Measurements from ENCODE around the gene NMUR1.

NMUR1 gene

GRCh38 chr2:231524477-231525247, 5.6 kb downstream of the NMUR1 start:
- no peak for DNase-seq

DNA sequence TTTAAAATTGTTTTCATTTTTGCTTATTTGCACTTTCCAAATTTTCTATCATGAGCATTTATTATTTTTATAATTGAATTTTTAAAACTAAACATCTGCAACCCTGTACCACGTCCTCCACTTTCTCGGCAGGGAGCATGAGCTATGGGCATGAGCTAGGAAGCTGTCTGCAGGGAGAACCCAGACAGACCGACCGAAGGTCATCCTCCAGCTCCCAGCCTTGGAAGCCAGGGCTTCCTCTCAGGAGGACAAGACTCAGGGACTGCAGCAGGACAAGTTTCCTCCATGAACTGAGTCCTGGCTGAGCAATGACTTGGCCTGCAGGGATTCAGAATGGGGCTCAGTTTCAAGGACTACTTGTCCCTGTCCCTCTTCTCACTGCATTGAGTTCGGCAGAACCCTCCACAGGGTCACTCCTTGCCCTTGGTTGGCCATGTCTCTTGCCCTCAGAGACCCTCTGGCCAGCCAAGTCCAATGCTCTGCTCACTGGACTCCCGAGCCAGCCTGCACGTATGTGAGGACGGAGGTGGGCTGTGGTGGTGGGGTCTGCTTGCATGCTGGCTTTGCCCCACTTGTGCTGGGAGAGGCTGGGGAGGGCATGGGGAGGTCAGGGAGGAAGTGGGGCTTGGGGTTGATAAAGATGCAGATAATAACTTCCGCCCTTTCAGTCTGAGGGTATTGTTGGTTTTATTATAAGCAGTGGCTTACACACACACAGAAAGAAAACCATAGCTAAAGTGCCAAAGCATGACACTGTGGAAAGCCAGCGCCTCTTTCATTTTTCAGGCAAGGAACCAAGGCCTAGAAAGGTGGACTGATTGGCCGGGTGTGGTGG, 6.6 kb downstream of the NMUR1 start:
- DNase-seq: no peak

GRCh38 chr2:231522418-231523180, 7.6 kb downstream of the NMUR1 start:
- DNase-seq: no peak

DNA sequence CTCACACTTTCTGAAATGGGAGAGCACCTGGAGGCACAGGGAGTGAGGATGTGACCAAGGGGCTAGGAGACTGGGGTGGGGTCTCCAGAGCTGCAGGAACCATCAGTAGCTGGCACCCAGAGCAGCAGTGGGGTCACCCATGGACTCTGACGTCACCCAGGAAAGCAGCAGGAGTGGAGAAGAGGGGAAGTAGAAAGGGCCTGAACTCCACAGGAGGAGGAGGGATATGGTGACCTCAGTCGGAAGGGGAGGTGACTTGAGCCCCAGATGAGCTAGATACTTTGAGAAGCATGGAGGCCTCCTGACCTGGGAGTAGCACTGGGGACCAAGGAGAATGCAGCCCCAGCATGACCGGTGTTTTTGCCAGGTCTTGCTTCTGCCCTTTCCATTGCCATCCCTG, 8.8 kb downstream of the NMUR1 start:
- no peak for DNase-seq

DNA sequence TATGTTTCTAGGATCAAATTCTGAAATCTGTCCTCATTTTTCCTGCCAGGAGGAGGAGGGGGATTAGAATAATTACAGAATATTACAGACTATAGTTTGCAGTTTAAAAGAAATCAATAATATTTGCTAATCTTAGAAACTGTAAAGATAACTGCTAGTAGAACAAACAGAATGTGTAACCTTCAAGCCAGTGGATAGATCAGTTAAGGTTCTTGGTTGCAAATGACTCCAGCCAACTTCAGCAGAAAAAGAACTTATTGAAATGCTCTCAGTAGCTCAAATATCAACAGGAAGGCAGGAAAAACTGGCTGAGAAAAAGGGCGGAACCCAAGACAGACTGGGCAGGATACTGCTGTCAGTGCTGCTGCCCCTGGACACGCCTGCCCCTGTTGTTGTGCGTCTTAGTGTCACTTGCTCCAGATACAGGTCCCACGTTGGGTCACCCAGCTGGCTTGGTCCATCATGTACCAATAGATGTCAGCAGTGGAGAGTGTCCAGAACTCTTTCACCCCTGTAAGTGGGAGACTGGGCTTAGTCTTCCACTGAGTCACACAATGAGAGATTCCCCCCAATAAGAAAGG, 10.2 kb downstream of the NMUR1 start:
- no peak for DNase-seq

DNA sequence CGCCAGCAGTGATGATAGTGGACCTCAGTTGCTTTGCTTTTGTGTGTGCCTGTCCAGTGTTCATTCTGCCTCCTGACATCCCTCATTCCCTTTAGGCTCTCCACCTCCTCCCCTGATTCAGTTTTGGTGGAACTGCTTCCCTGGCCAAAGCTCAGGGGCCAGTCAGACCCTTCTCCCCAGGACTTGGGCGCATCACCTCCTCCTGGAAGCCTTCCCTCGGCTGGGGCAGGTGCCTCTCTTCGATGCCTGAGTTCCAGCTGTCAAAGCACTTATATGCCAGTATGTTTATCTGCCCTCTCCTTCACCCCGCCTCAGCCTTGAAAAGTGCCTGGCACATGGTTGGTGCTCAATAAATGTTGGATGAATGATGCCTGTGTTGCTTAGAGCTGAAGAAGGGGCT, 11.5 kb downstream of the NMUR1 start:
- DNase-seq: no peak

DNA sequence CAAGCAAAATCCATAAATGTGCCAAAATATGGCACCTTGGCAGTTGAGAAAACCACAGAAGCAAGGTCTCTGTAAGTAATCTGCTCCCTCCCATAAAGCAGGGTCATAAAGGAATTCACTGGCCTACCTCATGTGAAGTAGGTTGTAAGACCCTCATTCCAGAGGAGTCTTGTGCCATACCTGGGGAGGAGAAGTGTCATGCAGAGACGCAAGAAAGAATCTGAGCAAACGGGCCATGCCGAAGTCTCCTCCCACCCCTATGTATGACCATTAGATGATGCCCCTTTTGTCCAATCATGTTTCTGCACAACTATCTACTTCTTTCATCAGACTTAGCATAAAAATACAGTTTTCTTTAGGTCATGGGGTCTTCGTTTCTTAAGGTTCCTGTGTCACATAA, 14.6 kb downstream of the NMUR1 start:
- DNase-seq: no peak

DNA sequence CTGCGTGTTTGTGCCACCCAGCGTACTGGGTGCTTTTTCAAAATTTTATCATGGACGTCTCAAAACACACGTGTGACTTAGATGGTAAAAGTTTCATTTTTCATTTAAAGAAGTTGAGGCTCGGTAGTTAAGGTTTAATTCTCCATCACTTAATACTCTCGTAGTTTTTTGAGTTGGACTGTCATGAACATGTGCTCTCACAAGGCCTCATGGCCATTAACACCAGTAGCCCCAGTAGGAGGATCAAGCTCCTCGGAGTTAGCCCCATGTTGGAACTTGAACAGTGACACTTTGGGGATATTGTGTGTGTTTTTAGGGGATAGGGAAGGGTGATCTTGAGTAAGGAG, 15.3 kb downstream of the NMUR1 start:
- no peak for DNase-seq

DNA sequence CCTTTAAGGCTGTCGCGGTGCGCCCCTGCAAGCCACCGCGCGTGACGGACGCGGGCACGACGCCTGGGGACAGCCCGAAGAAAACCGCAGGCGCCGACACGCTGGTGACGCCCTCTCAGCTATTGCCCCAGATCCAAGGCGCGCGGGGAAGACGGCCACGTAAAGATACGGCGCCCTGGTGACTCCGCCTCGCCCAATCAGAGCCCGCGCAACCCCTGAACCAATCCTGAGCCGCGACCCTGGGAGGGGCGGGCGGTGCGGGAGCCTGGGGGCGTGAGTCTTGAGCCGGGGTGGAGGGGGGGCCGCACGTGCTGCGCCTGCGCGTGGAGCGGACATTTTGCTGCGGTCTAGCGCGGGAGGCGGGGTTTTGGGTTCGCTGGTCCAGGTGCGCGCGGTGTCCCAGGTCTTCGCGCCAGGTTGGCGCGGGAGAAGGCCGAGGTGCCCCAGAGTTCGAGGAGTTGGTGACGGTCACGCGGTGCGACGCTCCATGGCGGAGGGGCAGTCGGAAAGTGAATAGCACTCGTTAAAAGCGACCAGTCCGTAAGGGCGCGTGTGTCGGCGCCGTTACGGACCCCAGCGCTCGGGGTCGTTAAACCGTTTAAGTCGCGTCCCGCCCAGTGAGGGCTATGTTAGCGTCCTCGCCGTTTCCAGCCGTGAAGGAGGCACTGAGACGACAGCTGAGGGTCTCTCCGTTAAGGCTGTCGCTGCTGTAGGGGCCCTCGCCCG, 15.9 kb downstream of the NMUR1 start:
- peak; percentile 94 for DNase-seq

DNA sequence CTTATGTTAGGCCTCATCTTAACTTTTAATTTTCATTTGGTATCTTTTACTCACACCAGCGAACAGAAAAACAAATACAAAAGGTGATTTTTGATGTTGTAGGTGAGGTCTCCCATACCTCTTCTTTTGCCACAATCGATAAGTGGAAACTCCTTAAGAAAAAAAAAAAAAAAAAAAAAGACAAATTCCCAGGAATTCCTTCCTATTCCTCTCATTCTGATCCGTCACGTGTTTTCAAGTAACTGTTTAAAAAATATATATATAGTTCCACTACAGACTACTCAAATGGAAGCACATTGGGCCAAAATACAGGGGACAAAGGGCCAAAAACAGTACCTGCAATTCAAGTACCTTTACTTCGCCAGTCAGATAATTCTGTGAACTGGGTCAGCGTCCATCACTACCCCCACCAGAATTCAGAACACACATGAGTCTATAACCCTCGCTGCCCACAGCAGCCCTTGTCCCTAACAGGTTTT, 16.5 kb downstream of the NMUR1 start:
- no peak for DNase-seq

- DNase-seq: no peak
Observed at GRCh38 chr2:231512222-231512621, 18.0 kb downstream of the NMUR1 start.

DNA sequence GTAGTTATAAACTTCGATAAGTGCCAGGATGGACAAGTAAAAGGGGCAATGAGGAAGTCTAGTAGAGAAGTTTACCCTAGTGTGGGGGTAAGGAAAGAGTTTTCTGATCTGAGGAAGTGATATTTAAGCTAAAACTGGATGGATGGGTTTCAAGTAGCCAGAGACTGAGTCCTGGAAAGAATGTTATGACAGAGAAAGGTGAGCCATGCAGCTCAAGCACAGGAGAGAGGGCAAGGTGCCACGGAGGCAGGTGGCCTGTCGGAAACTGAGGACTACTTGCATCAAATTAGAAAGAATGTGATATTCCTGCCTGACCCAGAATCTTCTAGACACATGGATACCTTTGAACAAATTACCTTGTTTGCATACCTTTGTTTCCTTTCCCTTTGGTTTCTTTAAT, 26.5 kb downstream of the NMUR1 start:
- DNase-seq: no peak

DNA sequence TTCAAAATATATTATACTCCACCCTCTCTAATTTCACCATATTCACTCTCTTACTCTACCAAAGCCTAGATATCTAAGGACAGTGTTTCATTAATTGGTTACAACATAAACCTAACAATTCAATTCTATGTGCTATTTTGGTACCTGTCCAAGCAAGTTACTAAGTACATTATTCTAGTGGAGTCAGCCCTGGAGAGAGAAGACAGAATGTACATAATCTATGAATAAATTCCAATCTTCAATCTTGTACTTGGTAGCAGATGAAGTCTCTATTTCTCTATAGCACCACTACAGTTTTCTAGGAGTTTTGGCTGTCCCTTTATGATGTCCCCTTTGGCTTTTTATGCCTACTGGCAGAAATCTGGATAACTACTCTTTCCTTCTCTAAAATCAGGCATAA, 27.6 kb downstream of the NMUR1 start:
- no peak for DNase-seq

GRCh38 chr2:231497651-231498050, 32.6 kb downstream of the NMUR1 start:
- no peak for DNase-seq

- no peak for DNase-seq
Observed at GRCh38 chr2:231494669-231495068, 35.6 kb downstream of the NMUR1 start.

DNA sequence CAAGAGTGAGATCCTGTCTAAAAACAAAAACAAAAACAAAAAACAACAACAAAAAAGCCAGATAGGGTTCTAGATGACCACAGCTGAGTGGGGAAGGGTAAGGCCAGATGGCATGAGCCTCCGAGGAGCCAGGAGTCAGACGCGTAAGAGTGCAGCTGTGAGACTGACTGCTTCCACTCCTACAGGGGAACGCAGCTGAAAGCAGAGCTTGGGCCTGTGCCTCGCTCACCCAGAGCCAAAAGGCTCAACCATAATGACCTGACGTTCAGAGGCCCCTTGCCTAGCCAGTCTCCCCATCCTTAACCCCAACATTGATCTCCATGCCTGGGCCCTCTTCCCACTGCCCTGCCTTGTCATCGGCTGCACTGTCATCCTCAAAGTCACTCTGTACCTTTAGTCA, 39.4 kb downstream of the NMUR1 start:
- DNase-seq: no peak

- no peak for DNase-seq
Observed at GRCh38 chr2:231489990-231490389, 40.3 kb downstream of the NMUR1 start.

DNA sequence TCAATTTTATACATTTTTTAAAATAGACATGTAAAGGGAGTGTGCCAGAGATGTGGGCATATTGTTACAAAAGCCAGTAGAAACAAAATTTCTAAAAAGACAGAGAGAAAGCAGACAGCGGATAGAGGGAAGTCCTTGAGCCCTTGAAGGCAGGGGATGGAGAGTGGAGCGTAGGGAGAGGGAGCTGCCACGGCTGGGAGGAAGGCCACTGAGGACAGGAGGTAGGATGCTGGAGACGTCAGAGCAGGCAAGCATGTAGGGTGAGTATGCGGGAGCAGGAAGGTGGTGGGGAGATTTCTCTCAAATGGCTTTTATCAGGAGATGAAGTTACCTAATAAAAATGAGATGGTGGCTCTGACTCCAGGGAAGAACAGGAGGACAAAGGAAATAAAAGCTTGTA, 41.9 kb downstream of the NMUR1 start:
- DNase-seq: no peak

DNA sequence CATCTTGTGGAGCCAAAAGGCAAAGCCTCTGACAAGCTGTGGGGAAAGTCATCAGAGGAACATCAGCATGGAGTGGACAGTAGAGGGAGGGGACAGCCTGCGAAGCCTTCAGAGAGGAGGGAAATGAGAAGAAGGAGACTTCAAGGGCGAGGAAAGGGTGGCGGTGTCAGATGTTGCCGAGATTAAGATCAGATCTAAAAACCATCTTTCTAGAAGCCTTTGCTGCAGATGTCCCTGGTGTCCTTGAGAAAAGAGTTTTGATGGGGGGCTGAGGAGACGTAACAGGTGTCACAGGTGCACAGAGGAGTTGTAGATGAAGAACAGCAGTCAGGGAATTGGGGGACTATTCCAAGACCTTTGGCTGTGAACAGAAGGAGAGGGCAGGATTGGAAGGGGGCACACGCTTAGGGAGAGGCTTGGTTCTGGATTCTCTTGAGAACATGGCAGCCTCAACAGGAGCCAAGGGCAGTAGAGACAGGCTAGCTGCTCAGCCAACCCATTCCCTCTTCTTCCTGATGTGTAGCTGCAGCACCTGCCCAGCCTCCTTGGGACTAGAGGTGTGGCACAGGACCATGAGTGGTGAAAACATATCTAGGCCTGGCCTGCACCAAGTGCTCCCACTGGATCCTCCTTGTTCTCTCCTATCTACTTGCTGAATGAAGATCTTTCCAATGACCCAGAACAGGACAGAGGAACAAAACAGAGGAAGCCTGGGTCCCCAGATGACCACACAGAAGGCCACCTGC, 43.2 kb downstream of the NMUR1 start:
- DNase-seq: no peak

- DNase-seq: no peak
Observed at GRCh38 chr2:231483398-231484329, 46.6 kb downstream of the NMUR1 start.

All from DMS153 (cell line).